Hepatocyte (in vitro differentiated cells): Measurements from ENCODE around the gene AFAP1.

ENCODE experiments used
- CTCF ChIP-seq: fragments of 200-600 bp; sonication (generic); IDR thresholded peaks from 2 replicates; pipeline ENCODE4 v1.5.1; 2016; ENCODE audit warnings: antibody characterized with exemption, mild to moderate bottlenecking; ENCODE audit not compliant: poor library complexity
- EZH2 ChIP-seq: fragments of 200-600 bp; sonication (generic); IDR thresholded peaks from 2 replicates; pipeline ENCODE4 v1.6.1; 2016; ENCODE audit warnings: antibody characterized with exemption, mild to moderate bottlenecking, borderline replicate concordance

- TF ChIP-seq CTCF = no peak
- TF ChIP-seq EZH2 = no peak
Measured at GRCh38 chr4:7816771-7817170, 122.9 kb downstream of the AFAP1 start.
